GM18868 (cell line): ENCODE results near the gene SSH2.

ENCODE experiments used
- ATAC-seq: cut with Tn5 transposase; IDR thresholded peaks from one replicate; pipeline ENCODE4 v1.9.1; 2021; ENCODE audit warnings: mild to moderate bottlenecking, moderate library complexity; ENCODE audit not compliant: unreplicated experiment

The SSH2 gene

GRCh38 chr17:29616300-29617048, 313.6 kb downstream of the SSH2 start:
- no peak for ATAC-seq

- peak; percentile 49 for ATAC-seq
Observed at GRCh38 chr17:29615492-29616299, 314.3 kb downstream of the SSH2 start.

GRCh38 chr17:29615048-29615385, 315.0 kb downstream of the SSH2 start:
- no peak for ATAC-seq

- no peak for ATAC-seq
Observed at GRCh38 chr17:29614349-29615047, 315.5 kb downstream of the SSH2 start.

- no peak for ATAC-seq
Observed at GRCh38 chr17:29613856-29614255, 316.2 kb downstream of the SSH2 start.

GRCh38 chr17:29613352-29613837, 316.6 kb downstream of the SSH2 start:
- ATAC-seq = peak; percentile 32

GRCh38 chr17:29612404-29613280, 317.4 kb downstream of the SSH2 start:
- ATAC-seq = no peak

GRCh38 chr17:29612094-29612403, 318.0 kb downstream of the SSH2 start:
- ATAC-seq = no peak

- ATAC-seq = no peak
Observed at GRCh38 chr17:29611351-29612093, 318.5 kb downstream of the SSH2 start.

GRCh38 chr17:29610395-29610794, 319.6 kb downstream of the SSH2 start:
- ATAC-seq = no peak

GRCh38 chr17:29608986-29609385, 321.0 kb downstream of the SSH2 start:
- ATAC-seq = no peak

- no peak for ATAC-seq
Observed at GRCh38 chr17:29607557-29608195, 322.4 kb downstream of the SSH2 start.

GRCh38 chr17:29603109-29603674, 326.8 kb downstream of the SSH2 start:
- ATAC-seq = no peak

GRCh38 chr17:29597361-29598172, 332.5 kb downstream of the SSH2 start:
- no peak for ATAC-seq

- ATAC-seq = no peak
Observed at GRCh38 chr17:29596811-29597210, 333.2 kb downstream of the SSH2 start.

GRCh38 chr17:29595943-29596774, 333.9 kb downstream of the SSH2 start:
- ATAC-seq = no peak

- ATAC-seq = no peak
Observed at GRCh38 chr17:29595107-29595942, 334.7 kb downstream of the SSH2 start.
